GM10248 (cell line): Measurements from ENCODE around the gene PARL.

Experiments
- CTCF ChIA-PET: fragments of 300-600 bp; sonication (Branson Sonifier 250); formaldehyde crosslinking; extraction: SDS; loops from one replicate; lab custom pipeline; 2021; ENCODE audit warnings: antibody characterized with exemption; lab: Yijun Ruan, JAX
- POLR2A ChIA-PET: fragments of 350-650 bp; sonication (Branson Sonifier 250); formaldehyde crosslinking; extraction: SDS; loops from one replicate; lab custom pipeline; 2020; ENCODE audit warnings: antibody characterized with exemption; lab: Yijun Ruan, JAX
- DNase-seq: peaks from one replicate; pipeline ENCODE4 v3.0.0; 2012; ENCODE audit errors: extremely low spot score
- TF ChIP-seq, protein P1 (sequence below): IDR thresholded peaks from 2 replicates; pipeline ENCODE4 v1.5.1; 2012; ENCODE audit warnings: mild to moderate bottlenecking, low read depth; ENCODE audit errors: extremely low read depth, missing control alignments, control extremely low read depth

The PARL gene

DNA sequence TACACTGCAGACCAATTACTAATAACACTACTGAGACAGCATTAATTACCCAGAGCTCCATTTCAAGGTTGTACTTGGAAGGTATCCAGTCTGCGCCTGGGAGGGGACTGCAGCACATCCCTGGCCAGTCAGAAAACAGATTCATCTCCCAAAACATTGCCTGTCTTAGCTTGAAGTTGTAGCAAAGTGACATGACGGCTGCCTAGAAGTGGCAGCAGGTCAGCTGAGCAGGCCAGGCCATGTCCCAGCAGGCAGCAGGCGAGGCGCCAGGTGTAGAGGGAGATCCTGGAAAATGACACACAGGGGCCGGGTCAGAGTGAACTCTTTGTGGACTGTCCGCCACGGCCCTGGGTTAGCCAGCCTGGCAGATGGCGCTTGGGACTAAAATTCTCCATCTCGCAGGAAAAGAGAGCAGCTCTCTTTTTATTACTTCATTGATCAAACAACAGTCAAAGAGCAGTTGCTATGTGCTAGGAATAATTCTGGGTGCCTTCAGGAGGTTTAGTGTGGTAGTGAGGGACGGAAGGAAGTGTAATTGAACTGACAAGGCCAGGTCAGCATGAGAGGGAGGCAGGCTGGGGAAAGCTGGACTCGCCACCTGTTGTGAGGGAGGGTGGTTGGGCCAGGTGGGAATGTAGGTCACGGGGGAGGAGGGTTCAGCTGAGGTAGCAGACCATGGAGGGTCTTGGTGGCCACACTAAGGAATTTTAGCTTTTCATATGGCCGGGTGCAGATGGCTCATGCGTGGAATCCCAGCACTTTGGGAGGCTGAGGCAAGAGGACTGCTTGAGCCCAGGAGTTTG, 58.0 kb downstream of the PARL start:
- CTCF ChIA-PET, result interaction anchor here (0.8 to 2.7 kb wide), 8 partner anchors 10 to 60 kb away, joined by 3 to 11 read pairs (median 4); partner anchors contain the start of gene PARL
- POLR2A ChIA-PET, result no interaction called here
- TF ChIP-seq, protein P1, sequence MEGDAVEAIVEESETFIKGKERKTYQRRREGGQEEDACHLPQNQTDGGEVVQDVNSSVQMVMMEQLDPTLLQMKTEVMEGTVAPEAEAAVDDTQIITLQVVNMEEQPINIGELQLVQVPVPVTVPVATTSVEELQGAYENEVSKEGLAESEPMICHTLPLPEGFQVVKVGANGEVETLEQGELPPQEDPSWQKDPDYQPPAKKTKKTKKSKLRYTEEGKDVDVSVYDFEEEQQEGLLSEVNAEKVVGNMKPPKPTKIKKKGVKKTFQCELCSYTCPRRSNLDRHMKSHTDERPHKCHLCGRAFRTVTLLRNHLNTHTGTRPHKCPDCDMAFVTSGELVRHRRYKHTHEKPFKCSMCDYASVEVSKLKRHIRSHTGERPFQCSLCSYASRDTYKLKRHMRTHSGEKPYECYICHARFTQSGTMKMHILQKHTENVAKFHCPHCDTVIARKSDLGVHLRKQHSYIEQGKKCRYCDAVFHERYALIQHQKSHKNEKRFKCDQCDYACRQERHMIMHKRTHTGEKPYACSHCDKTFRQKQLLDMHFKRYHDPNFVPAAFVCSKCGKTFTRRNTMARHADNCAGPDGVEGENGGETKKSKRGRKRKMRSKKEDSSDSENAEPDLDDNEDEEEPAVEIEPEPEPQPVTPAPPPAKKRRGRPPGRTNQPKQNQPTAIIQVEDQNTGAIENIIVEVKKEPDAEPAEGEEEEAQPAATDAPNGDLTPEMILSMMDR, result no peak
- DNase-seq, result no peak

DNA sequence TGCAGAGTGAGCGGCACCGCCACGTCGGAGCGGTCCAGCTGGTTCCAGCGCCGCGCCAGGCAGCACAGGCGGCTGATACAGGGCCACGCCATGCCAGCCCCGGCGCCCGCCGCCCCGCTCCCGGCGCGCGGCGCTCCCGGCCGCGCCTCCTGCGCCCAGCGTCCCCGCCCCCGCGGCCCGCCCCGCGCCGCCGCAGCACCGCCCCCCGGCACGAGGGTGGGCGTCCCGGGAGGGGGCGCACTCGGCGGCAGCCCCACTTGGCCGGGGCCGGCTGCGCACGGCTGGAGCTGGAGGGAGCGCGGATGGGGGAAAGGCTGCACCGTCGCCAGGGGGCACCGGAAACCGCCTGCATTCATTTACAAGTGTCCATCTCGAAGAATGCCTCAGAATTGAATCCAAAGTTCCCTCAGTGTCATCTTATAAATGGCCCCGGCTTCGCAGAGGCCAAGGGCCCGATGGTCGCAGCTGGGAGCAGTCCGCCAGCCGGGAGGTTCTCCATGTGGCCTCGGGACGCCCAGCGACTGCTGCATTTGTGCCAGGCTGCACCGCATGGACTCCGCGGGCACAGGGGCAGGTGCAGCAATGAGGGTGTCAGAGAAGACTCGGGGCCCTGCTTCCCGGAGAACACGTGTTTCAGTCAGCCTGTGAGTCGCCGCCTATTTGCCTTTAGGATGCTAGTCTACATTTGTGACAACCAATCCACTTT, 59.1 kb downstream of the PARL start, which contains the start of gene MAP6D1:
MAP6D1 (minus strand) TSS at position 122 of the 706 bp plus-strand sequence; CDS start at position 92, 30 bp downstream.
- TF ChIP-seq, protein P1, result peak; percentile 29
- CTCF ChIA-PET, result interaction anchor here (0.9 to 2.7 kb wide), 5 partner anchors 11 to 61 kb away, joined by 3 to 11 read pairs (median 3); partner anchors contain the start of gene PARL
- peak; percentile 73 for DNase-seq
- POLR2A ChIA-PET, result no interaction called here

DNA sequence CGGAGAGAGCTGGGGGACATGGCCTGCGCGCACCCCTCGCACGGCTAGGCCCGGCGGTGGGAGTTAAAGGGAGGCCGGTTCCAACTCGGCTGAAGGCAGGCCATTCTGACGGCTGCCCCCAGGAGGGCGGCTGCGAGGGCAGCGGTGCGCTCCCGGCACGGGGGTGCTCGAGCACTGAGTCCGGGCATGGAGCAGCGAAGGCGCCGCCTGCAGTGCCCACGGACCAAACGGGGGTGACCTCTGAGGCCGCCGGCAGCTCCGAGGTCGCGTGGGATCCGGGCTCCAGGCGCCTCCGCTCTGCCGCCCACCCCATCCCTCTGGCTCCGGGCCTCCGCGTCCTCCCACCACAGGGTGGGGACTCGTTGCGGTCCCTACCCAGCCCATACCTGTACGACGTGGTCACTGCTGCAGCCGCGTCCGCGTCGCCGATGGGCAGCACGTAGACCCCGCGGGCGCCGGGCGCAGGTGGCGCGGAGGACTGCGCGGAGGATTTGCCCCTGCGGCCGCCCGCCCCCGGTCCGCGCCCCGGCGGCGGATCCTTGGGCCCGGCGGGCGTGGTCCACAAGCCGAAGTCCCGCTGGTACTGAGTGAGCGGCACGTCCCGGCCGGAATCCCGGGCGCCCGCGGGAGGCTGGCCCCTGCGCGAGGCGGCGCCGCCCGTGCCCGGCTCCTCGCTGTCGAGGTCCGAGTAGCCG, 59.8 kb downstream of the PARL start:
- TF ChIP-seq, protein P1, result no peak
- POLR2A ChIA-PET, result no interaction called here
- CTCF ChIA-PET, result interaction anchor here (1.0 to 2.7 kb wide), 3 partner anchors 18 to 60 kb away, joined by 3 to 11 read pairs (median 10); partner anchors contain the start of gene PARL
- no peak for DNase-seq

DNA sequence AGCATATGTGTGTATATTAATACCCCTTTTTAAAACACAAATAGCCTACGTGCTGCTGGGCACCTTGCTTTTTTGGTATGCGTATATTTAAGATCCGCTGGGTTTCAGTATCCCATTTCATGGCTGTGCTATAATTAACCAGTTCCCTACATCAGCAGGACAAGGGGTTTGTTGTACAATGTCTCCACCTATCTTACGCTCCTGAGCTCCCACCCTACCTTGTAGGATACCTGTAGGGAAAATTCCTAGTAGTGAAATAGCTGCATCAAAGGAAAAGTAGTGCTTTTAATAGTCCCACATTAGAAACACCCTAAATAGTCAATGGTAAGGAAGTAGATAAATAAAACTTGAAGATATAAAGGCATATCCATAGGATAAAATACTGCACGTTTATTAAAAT, 60.7 kb downstream of the PARL start:
- no peak for DNase-seq
- TF ChIP-seq, protein P1, result no peak
- ChIA-PET CTCF (interaction anchor here (1.1 to 1.6 kb wide), 2 partner anchors 11 to 61 kb away, joined by 3 to 5 read pairs; partner anchors contain the start of gene PARL), POLR2A (no interaction called here)

DNA sequence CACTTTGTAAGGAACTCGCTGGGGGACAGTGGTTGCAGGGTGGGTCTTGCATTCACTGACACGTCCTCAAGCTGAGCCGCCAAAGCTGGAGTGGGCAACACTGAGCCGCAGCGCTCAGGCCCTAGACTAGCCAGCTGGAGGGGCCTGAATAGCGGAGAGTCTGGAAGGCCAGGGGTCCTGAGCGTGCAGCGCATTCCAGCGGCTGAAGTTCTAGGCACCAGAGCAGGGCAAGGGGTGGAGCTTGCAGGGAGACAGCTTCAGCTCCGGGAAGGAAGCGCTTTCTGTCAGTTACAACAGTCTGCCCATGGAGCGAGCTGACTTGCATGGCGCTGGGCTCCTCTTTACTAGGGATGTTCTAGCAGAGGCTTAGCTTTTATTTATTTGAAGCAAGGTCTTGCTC, 62.0 kb downstream of the PARL start:
- no peak for DNase-seq
- ChIA-PET POLR2A (no interaction called here), CTCF (interaction anchor here (0.7 to 2.5 kb wide), 5 partner anchors 10 to 62 kb away, joined by 3 to 6 read pairs (median 3); partner anchors contain the start of gene PARL)
- TF ChIP-seq, protein P1, result no peak

DNA sequence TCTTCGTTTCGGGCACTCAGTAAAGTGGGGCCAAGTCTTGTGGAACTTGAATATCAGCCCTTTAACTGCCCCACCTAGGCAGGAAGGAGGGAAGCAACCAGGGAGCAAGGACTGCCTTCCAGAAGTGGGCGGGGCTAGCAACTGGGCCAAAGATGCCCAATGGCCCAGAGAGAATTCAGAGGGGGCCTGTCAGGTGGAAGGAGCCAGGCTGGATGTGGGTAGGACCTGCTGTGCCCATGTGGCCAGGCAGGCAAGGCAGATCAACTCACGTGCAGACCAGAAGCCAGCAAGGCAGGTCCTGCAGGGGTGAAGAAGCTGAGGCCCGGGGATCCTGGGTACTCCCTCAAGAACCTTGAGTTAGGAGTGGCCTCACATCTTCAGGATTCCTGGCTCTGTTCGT, 64.8 kb downstream of the PARL start:
- CTCF ChIA-PET, result no interaction called here
- TF ChIP-seq, protein P1, result no peak
- DNase-seq, result no peak
- POLR2A ChIA-PET, result no interaction called here
